Uterus (tissue), 4 donors: ENCODE measurements around the gene SLC39A2. TPM values are rescaled to one million over a fixed set of nuclear protein-coding genes. Genes with fewer than 3 reads are reported as not detected.
A peak's percentile ranks its signal among the peaks of the same experiment; 100 is the strongest.

ENCODE experiments used
- DNase-seq, 2 donors: peaks; one replicate each; pipeline ENCODE4 v3.0.0-alpha.2; 2019 to 2020
- H3K27ac ChIP-seq, 2 donors: fragments of 200-600 bp; sonication (generic); 1 replicate in 1 of 2; 2 replicates in 1 of 2; pipeline ENCODE4 v1.5.1; 2016 to 2018
- H3K27me3 ChIP-seq, 2 donors: fragments of 200-600 bp; sonication (generic); one replicate each; pipeline ENCODE4 v1.5.1; 2018 to 2019; ENCODE audit warnings: control low read depth in 1 of 2
- H3K36me3 ChIP-seq, 2 donors: fragments of 200-600 bp; sonication (generic); one replicate each; pipeline ENCODE4 v1.5.1; 2019; ENCODE audit warnings: control low read depth in 1 of 2
- H3K4me1 ChIP-seq, 2 donors: fragments of 200-600 bp; sonication (generic); one replicate each; pipeline ENCODE4 v1.5.1; 2018 to 2019; ENCODE audit warnings: control low read depth in 1 of 2
- H3K4me3 ChIP-seq, 2 donors: fragments of 200-600 bp; sonication (generic); 1 replicate in 1 of 2; 2 replicates in 1 of 2; pipeline ENCODE4 v1.5.1; 2018 to 2019; ENCODE audit warnings: mild to moderate bottlenecking in 1 of 2
- H3K9me3 ChIP-seq, 2 donors: fragments of 200-600 bp; sonication (generic); one replicate each; pipeline ENCODE4 v1.5.1; 2019; ENCODE audit warnings: control low read depth in 1 of 2
- POLR2A ChIP-seq, 2 donors: fragments of 450-650 bp; IDR thresholded peaks; one replicate each; pipeline ENCODE4 v1.6.1; 2016; ENCODE audit warnings: antibody characterized with exemption in 2 of 2, mild to moderate bottlenecking in 1 of 2, moderate library complexity in 1 of 2
- intact Hi-C: fragments of 100-400 bp; cut with DNase I; formaldehyde crosslinking; loops from one replicate; pipeline ENCODE4 v1.15.1; 2023; ENCODE audit warnings: low total_unique reads
- total RNA-seq, 4 donors: library from RNA; depleted of rRNA in 3 of 4; stranded (reverse); fragments of >200 nt in 3 of 4; gene quantifications; one replicate each; pipeline versions ENCODE4 v1.1.0 to v1.2.4, GENCODE V29; 2014 to 2023
- TF ChIP-seq, protein P1 (sequence below), 4 experiments: fragments of 200-600 bp in 2 of 4; fragments of 450-650 bp in 2 of 4; sonication (generic) in 2 of 4; IDR thresholded peaks; one replicate each; pipeline ENCODE4 v1.5.1; 2016 to 2019; ENCODE audit warnings: antibody characterized with exemption in 4 of 4, mild to moderate bottlenecking in 2 of 4, moderate library complexity in 1 of 4
- donor health status: DM: yes; HTN: yes; CAD: no.

The SLC39A2 gene
- total RNA-seq, 4 donors from 2014 or later = 0.52 to 0.97 TPM; not detected in 2

DNA sequence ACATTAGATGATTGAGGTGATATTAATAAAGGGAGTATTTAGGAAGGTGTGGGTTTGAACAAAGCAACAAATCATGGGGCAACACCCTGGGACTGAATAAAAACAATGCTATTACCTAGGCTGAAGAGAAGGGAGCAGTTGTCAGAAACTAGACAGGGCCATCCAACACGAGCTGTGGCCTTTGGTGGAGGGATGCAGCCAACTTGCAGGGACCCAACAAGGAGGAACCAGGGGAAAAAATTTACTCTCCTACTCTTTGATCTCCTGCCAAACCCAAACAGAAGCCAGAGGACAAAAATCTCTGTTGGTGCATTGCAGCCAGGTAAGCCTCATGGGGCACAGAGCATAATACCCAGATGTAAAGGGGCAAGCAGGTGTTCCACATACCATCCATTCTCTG lies 12.0 kb downstream of the SLC39A2 start:
- Histone ChIP-seq H3K36me3 (no peaks in the 10 kb centered on the region), H3K27ac (no peak overlapping the region), H3K27me3 (no peaks in the 10 kb centered on the region), H3K9me3 (no peaks in the 10 kb centered on the region), H3K4me3 (no peak overlapping the region), H3K4me1 (peaks cover 3 to 4% of the 10 kb centered on the region in 2 donors)
- intact Hi-C loops = no loop called here
- no peak for DNase-seq
- no peak for TF ChIP-seq POLR2A (IDR thresholded peaks at IDR 0.05)
- TF ChIP-seq, protein P1, sequence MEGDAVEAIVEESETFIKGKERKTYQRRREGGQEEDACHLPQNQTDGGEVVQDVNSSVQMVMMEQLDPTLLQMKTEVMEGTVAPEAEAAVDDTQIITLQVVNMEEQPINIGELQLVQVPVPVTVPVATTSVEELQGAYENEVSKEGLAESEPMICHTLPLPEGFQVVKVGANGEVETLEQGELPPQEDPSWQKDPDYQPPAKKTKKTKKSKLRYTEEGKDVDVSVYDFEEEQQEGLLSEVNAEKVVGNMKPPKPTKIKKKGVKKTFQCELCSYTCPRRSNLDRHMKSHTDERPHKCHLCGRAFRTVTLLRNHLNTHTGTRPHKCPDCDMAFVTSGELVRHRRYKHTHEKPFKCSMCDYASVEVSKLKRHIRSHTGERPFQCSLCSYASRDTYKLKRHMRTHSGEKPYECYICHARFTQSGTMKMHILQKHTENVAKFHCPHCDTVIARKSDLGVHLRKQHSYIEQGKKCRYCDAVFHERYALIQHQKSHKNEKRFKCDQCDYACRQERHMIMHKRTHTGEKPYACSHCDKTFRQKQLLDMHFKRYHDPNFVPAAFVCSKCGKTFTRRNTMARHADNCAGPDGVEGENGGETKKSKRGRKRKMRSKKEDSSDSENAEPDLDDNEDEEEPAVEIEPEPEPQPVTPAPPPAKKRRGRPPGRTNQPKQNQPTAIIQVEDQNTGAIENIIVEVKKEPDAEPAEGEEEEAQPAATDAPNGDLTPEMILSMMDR (IDR thresholded peaks at IDR 0.05) = no peak

DNA sequence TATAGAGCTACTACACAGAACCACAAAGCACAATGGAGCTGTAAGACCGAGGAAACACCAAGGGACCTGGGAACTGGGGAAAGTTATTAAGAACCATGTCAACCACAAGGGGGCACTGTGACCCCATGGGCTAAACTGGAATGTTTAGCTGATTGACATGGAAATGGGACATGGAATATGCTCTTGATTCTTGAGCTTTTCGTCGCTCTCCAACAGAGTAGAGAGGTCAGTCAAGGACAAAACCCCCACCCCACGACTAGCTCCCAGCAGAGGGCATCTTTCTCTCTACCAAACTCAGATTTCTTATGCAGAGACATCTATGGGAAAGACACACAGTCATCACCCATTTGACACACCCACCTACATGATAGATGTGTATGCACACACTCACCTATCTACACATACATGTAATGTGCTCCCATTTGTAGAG lies 15.7 kb downstream of the SLC39A2 start:
- Histone ChIP-seq H3K27ac (peak overlapping the region; percentile 41 to 61), H3K4me3 (no peak overlapping the region), H3K36me3 (no peaks in the 10 kb centered on the region), H3K9me3 (no peaks in the 10 kb centered on the region), H3K4me1 (peaks cover 3 to 4% of the 10 kb centered on the region in 2 donors), H3K27me3 (no peaks in the 10 kb centered on the region)
- peak; percentile 85 to 91 for DNase-seq
- intact Hi-C loops = no loop called here
- no peak for TF ChIP-seq POLR2A (IDR thresholded peaks at IDR 0.05)
- TF ChIP-seq, protein P1 (IDR thresholded peaks at IDR 0.05) = peak; percentile 96 to 98 (median 97)

DNA sequence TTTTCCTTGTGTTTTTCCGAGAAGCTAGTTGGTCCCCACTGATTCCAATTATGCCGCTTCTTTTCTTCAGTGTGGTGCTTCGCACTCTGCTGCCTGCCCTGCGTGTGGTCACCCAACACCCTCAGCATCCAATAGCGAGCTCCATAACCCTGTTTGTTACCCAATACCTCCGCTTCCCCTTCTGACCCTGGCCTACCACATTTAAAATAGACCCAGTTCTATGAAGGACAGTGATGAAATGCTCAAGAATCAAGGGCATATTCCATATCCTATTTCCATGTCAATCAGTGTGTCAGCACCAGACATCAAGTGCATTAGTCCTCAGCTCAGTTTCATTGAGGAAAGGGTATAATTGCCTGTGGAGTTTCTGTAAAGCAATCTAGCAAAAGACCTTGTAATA lies 16.2 kb downstream of the SLC39A2 start:
- Histone ChIP-seq H3K27me3 (no peaks in the 10 kb centered on the region), H3K4me3 (no peak overlapping the region), H3K36me3 (no peaks in the 10 kb centered on the region), H3K4me1 (peaks cover 3 to 4% of the 10 kb centered on the region in 2 donors), H3K9me3 (no peaks in the 10 kb centered on the region), H3K27ac (peak overlapping the region; percentile 6 to 61)
- TF ChIP-seq POLR2A (IDR thresholded peaks at IDR 0.05) = no peak
- TF ChIP-seq, protein P1 (IDR thresholded peaks at IDR 0.05) = no peak
- no peak for DNase-seq
- intact Hi-C loops = no loop called here

DNA sequence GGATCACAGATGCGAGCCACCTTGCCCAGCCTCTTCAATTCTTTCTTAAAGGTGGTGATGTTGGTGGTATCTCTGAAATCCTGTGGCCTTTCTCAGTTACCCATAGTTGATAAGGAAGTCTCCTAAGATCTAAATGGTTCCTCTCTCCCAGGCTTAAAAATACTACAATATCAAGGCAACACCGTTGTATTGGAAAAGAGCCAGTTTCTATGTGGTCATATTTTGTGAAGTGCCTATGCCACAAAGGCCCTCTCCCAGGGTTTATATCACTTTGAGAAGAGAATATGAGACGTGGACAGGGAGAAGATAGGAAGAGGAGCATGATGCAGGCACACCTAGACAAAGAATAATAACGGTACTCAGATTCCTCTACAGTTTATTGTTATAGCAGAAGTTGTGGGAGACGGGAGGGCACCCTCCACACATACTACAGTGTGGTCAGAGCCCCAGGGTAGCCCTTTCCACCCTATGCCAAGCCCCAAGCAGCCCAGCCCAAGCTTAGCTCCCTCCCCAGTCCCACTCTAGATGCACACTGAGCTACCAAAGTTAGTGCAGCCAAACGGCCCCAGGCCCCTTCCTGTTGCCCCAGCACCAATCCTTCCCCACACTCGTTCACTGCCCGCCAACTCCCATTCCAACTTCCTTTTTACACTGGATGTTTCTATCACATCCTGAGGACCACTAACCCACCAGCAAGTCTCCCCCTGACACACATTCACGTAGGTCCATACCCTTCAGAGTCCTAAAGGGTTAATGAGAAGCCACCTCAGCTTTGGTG lies 17.5 kb downstream of the SLC39A2 start:
- no peak for TF ChIP-seq POLR2A (IDR thresholded peaks at IDR 0.05)
- TF ChIP-seq, protein P1 (IDR thresholded peaks at IDR 0.05) = no peak
- H3K4me1 ChIP-seq = peaks cover 3 to 4% of the 10 kb centered on the region in 2 donors
- H3K27me3 ChIP-seq = no peaks in the 10 kb centered on the region
- H3K27ac ChIP-seq = peak overlapping the region in 1 of 2 donors; percentile 21
- H3K9me3 ChIP-seq = no peaks in the 10 kb centered on the region
- H3K36me3 ChIP-seq = no peaks in the 10 kb centered on the region
- intact Hi-C loops = no loop called here
- no peak overlapping the region for H3K4me3 ChIP-seq
- DNase-seq = no peak

DNA sequence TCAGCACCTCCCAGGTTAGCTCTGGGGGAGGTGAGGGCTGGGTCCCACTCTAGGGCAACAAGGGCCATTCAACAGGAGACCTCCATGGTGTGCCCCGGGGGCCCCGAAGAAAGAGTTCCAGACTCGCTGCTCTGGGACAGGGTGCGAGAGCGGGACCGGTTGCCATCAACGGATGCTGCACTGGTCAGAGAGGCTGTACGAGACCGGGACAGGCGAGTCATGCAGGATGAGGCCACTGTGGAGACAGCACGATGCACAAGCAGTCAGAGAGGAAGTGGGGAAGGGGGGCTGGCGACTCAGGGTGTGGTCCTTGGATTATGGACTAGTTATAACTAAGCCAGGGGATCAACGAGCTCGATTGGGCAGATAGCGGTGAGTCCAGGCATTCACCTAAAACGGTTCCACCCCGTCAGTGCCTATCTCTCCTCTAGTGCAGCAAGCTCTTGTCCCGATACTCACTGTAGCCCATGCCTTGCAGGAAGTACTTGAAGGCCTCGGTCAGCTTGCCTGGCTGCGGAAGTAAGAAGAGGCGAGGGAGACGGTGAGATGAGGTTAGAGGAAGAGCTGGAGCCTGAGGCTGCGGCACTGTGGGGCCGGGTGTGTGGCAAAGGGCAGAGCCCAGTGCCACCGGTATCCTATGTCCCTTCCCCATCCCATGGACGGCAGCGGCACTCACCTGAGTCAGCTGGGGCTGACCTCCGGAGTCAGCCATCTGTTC lies 18.6 kb downstream of the SLC39A2 start:
- peak overlapping the region in 1 of 2 donors; percentile 21 for H3K27ac ChIP-seq

More for the DNA sequence above, 18.6 kb downstream of the SLC39A2 start:
- no peaks in the 10 kb centered on the region for H3K36me3 ChIP-seq
- intact Hi-C loops = no loop called here
- no peak overlapping the region for H3K4me3 ChIP-seq
- no peak for DNase-seq
- H3K27me3 ChIP-seq = no peaks in the 10 kb centered on the region
- TF ChIP-seq POLR2A (IDR thresholded peaks at IDR 0.05) = no peak
- TF ChIP-seq, protein P1 (IDR thresholded peaks at IDR 0.05) = no peak
- H3K4me1 ChIP-seq = peaks cover 3 to 4% of the 10 kb centered on the region in 2 donors
- no peaks in the 10 kb centered on the region for H3K9me3 ChIP-seq
